ENCODE results near the gene PROK2.

DNA sequence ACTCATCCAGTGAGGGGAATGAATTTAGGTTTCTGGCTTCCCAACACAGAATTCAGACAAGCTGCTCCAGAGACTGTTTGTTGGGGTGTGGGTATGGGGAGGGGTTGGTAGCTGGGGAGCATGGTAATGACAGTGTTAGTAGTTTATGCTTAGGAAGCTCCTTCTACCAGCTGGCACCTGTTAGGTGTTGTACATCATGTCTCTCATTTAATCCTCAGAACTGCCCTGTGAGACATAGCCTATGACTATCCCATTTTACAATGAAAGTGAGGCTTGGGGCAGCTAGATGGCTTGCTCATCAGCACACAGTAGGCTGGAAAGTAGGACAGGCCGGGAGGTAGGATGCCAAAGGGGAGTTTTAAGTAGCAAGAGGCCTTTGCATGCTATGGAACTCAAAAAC is 62.3 kb downstream of the PROK2 start:
- TF ChIP-seq EZH2 (IDR thresholded peaks at IDR 0.05; ENCODE audit: low read depth, unreplicated experiment) (no peak), CREB1 (CRISPR knock-in tag; IDR thresholded peaks at IDR 0.05; ENCODE audit: low read depth) (no peak), EZH2phosphoT487 (IDR thresholded peaks at IDR 0.05; ENCODE audit: unreplicated experiment) (no peak), JUNB (IDR thresholded peaks at IDR 0.05; ENCODE audit: unreplicated experiment) (no peak), POLR2AphosphoS5 (IDR thresholded peaks at IDR 0.05; ENCODE audit: low read depth) (no peak), ZNF331 (CRISPR knock-in tag; IDR thresholded peaks at IDR 0.05; ENCODE audit: low read depth) (no peak), NANOG (IDR thresholded peaks at IDR 0.05; ENCODE audit: borderline replicate concordance) (no peak), ZNF114 (CRISPR knock-in tag; IDR thresholded peaks at IDR 0.05) (no peak)
- TF ChIP-seq, protein P1, sequence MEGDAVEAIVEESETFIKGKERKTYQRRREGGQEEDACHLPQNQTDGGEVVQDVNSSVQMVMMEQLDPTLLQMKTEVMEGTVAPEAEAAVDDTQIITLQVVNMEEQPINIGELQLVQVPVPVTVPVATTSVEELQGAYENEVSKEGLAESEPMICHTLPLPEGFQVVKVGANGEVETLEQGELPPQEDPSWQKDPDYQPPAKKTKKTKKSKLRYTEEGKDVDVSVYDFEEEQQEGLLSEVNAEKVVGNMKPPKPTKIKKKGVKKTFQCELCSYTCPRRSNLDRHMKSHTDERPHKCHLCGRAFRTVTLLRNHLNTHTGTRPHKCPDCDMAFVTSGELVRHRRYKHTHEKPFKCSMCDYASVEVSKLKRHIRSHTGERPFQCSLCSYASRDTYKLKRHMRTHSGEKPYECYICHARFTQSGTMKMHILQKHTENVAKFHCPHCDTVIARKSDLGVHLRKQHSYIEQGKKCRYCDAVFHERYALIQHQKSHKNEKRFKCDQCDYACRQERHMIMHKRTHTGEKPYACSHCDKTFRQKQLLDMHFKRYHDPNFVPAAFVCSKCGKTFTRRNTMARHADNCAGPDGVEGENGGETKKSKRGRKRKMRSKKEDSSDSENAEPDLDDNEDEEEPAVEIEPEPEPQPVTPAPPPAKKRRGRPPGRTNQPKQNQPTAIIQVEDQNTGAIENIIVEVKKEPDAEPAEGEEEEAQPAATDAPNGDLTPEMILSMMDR (conservative IDR thresholded peaks at IDR 0.05; ENCODE audit: low read depth in 2 of 2) = no peak
- TF ChIP-seq, protein P2, sequence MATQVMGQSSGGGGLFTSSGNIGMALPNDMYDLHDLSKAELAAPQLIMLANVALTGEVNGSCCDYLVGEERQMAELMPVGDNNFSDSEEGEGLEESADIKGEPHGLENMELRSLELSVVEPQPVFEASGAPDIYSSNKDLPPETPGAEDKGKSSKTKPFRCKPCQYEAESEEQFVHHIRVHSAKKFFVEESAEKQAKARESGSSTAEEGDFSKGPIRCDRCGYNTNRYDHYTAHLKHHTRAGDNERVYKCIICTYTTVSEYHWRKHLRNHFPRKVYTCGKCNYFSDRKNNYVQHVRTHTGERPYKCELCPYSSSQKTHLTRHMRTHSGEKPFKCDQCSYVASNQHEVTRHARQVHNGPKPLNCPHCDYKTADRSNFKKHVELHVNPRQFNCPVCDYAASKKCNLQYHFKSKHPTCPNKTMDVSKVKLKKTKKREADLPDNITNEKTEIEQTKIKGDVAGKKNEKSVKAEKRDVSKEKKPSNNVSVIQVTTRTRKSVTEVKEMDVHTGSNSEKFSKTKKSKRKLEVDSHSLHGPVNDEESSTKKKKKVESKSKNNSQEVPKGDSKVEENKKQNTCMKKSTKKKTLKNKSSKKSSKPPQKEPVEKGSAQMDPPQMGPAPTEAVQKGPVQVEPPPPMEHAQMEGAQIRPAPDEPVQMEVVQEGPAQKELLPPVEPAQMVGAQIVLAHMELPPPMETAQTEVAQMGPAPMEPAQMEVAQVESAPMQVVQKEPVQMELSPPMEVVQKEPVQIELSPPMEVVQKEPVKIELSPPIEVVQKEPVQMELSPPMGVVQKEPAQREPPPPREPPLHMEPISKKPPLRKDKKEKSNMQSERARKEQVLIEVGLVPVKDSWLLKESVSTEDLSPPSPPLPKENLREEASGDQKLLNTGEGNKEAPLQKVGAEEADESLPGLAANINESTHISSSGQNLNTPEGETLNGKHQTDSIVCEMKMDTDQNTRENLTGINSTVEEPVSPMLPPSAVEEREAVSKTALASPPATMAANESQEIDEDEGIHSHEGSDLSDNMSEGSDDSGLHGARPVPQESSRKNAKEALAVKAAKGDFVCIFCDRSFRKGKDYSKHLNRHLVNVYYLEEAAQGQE (IDR thresholded peaks at IDR 0.05; ENCODE audit: unreplicated experiment) = no peak
- TF ChIP-seq, protein P3, sequence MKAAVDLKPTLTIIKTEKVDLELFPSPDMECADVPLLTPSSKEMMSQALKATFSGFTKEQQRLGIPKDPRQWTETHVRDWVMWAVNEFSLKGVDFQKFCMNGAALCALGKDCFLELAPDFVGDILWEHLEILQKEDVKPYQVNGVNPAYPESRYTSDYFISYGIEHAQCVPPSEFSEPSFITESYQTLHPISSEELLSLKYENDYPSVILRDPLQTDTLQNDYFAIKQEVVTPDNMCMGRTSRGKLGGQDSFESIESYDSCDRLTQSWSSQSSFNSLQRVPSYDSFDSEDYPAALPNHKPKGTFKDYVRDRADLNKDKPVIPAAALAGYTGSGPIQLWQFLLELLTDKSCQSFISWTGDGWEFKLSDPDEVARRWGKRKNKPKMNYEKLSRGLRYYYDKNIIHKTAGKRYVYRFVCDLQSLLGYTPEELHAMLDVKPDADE (IDR thresholded peaks at IDR 0.05) = no peak
